LNCAP (cell line): ENCODE measurements around the gene OR5D13.

Experiments
- CTCF ChIP-seq: fragments of 450-650 bp; IDR thresholded peaks from 2 replicates; pipeline ENCODE4 v1.5.1; 2017; ENCODE audit warnings: mild to moderate bottlenecking

The OR5D13 gene

GRCh38 chr11:55811067-55811466 is 37.8 kb downstream of the OR5D13 start, which contains the start of gene OR5L1:
Gene OR5L1, plus strand, starts transcription at chr11:55811367. Its CDS starts 100 bp downstream, at chr11:55811467.
- no peak for TF ChIP-seq CTCF

- no peak for TF ChIP-seq CTCF
Observed at GRCh38 chr11:55819330-55819729, 46.1 kb downstream of the OR5D13 start, which contains the start of gene OR5D18. Gene OR5D18, plus strand, starts transcription at chr11:55819630. Its CDS starts 0 bp downstream, at chr11:55819630.
